ENCODE measurements around the gene SHC4. TPM values are rescaled to one million over a fixed set of nuclear protein-coding genes. Genes with fewer than 3 reads are reported as not detected.

Gene SHC4
- polyA plus RNA-seq, 1 donor from 2014 or later, result 4.5 TPM

GRCh38 chr15:48893311-48893710 lies 70.4 kb downstream of the SHC4 start:
- no peaks in the 10 kb centered on the region for H3F3A ChIP-seq (ENCODE audit: insufficient read depth, low read length, poor library complexity, severe bottlenecking)
- no peaks in the 10 kb centered on the region for H4K20me1 ChIP-seq (ENCODE audit: insufficient read depth)
- H3K9ac ChIP-seq (ENCODE audit: low read length), result no peak overlapping the region
- H3K79me2 ChIP-seq (replicated peaks; ENCODE audit: insufficient read depth, low read length), result no peaks in the 10 kb centered on the region
- H3K4me3 ChIP-seq (ENCODE audit: low read length), result no peak overlapping the region
- no peak overlapping the region for H2AFZ ChIP-seq (ENCODE audit: low read depth, low read length)
- H3K27ac ChIP-seq (ENCODE audit: low read length), result no peak overlapping the region
- no peaks in the 10 kb centered on the region for H3K9me2 ChIP-seq (ENCODE audit: insufficient read depth, low read length)
- no peaks in the 10 kb centered on the region for H3K27me3 ChIP-seq (ENCODE audit: insufficient read depth, low read depth, low read length)
- TF ChIP-seq EP300 (conservative IDR thresholded peaks at IDR 0.05; ENCODE audit: poor library complexity, severe bottlenecking) (no peak), REST (IDR thresholded peaks at IDR 0.05; ENCODE audit: borderline replicate concordance) (no peak), RAD21 (conservative IDR thresholded peaks at IDR 0.05) (no peak), SMC3 (conservative IDR thresholded peaks at IDR 0.05; ENCODE audit: poor library complexity) (no peak), CTCF (IDR thresholded peaks at IDR 0.05; ENCODE audit: poor library complexity, severe bottlenecking) (no peak), POLR2AphosphoS5 (IDR thresholded peaks at IDR 0.05) (no peak)
- no peaks in the 10 kb centered on the region for H3K9me3 ChIP-seq (ENCODE audit: low read length)
- H3K4me2 ChIP-seq (ENCODE audit: low read length), result no peak overlapping the region
- H3K36me3 ChIP-seq (ENCODE audit: insufficient read depth, low read length), result no peaks in the 10 kb centered on the region

GRCh38 chr15:48891232-48891765 lies 72.4 kb downstream of the SHC4 start:
- no peaks in the 10 kb centered on the region for H3F3A ChIP-seq (ENCODE audit: insufficient read depth, low read length, poor library complexity, severe bottlenecking)
- no peaks in the 10 kb centered on the region for H3K9me2 ChIP-seq (ENCODE audit: insufficient read depth, low read length)
- no peaks in the 10 kb centered on the region for H3K27me3 ChIP-seq (ENCODE audit: insufficient read depth, low read depth, low read length)
- H2AFZ ChIP-seq (ENCODE audit: low read depth, low read length), result no peak overlapping the region
- H3K36me3 ChIP-seq (ENCODE audit: insufficient read depth, low read length), result no peaks in the 10 kb centered on the region
- no peaks in the 10 kb centered on the region for H4K20me1 ChIP-seq (ENCODE audit: insufficient read depth)
- no peaks in the 10 kb centered on the region for H3K9me3 ChIP-seq (ENCODE audit: low read length)
- no peak for TF ChIP-seq SMC3 (conservative IDR thresholded peaks at IDR 0.05; ENCODE audit: poor library complexity)
- TF ChIP-seq MXI1 (conservative IDR thresholded peaks at IDR 0.05; ENCODE audit: poor library complexity, severe bottlenecking), result no peak
- TF ChIP-seq REST (IDR thresholded peaks at IDR 0.05; ENCODE audit: borderline replicate concordance), result no peak
- TF ChIP-seq EZH2 (IDR thresholded peaks at IDR 0.05; ENCODE audit: borderline replicate concordance, insufficient read depth, low read length, poor library complexity, severe bottlenecking), result no peak
- no peak for TF ChIP-seq CTCF (IDR thresholded peaks at IDR 0.05; ENCODE audit: poor library complexity, severe bottlenecking)
- no peak for TF ChIP-seq RAD21 (conservative IDR thresholded peaks at IDR 0.05)
- TF ChIP-seq TAF1 (IDR thresholded peaks at IDR 0.05; ENCODE audit: low read depth), result no peak
- no peak for TF ChIP-seq POLR2AphosphoS5 (IDR thresholded peaks at IDR 0.05)
- no peak overlapping the region for H3K9ac ChIP-seq (ENCODE audit: low read length)
- H3K27ac ChIP-seq (ENCODE audit: low read length), result no peak overlapping the region
- no peaks in the 10 kb centered on the region for H3K79me2 ChIP-seq (replicated peaks; ENCODE audit: insufficient read depth, low read length)
- H3K4me2 ChIP-seq (ENCODE audit: low read length), result no peak overlapping the region
- H3K4me3 ChIP-seq (ENCODE audit: low read length), result no peak overlapping the region
